ENCODE measurements around the gene KCNK2.

KCNK2 gene

DNA sequence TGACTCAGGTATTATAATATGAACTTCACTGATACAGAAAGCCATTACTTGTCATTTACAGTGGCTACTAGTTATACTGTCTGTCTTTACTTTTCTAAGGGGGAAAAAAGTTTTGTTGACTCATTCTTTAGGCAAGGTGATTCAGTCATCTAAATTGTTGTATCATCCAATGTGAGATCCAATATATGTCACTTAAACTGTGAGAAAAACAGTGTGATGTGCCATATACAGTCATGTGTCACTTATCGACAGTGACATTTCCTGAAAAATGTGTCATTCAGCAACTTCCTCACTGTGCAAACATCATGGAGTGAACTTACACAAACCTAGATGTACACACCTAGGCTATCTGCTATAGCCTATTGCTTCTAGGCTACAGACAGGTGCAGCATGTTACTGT lies 57.6 kb downstream of the KCNK2 start:
- TF ChIP-seq, protein P1, sequence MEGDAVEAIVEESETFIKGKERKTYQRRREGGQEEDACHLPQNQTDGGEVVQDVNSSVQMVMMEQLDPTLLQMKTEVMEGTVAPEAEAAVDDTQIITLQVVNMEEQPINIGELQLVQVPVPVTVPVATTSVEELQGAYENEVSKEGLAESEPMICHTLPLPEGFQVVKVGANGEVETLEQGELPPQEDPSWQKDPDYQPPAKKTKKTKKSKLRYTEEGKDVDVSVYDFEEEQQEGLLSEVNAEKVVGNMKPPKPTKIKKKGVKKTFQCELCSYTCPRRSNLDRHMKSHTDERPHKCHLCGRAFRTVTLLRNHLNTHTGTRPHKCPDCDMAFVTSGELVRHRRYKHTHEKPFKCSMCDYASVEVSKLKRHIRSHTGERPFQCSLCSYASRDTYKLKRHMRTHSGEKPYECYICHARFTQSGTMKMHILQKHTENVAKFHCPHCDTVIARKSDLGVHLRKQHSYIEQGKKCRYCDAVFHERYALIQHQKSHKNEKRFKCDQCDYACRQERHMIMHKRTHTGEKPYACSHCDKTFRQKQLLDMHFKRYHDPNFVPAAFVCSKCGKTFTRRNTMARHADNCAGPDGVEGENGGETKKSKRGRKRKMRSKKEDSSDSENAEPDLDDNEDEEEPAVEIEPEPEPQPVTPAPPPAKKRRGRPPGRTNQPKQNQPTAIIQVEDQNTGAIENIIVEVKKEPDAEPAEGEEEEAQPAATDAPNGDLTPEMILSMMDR (IDR thresholded peaks at IDR 0.05; ENCODE audit: control extremely low read depth, extremely low read depth, low read depth, missing control alignments), result no peak
- ChIA-PET CTCF (no interaction called here), POLR2A (no interaction called here)

DNA sequence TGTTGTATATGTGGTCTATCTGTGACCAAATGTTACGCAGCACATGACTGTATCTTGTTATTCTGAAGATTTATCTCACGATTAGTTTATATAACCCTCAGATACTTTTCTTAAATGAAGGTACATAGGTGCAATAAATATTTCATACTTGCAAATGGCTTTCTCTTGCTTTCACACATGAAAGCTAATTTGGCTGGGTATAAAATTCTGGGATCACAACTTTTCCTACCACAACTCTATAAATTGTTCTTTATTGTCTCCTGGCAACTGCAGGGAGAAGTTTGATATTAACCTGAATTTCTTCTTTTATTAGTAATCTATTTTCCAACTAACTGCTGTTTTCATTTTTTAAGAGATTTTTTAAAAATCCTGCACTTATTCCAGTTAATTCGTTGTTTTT lies 58.9 kb downstream of the KCNK2 start:
- DNase-seq (ENCODE audit: extremely low spot score), result no peak
- POLR2A ChIA-PET, result no interaction called here
- CTCF ChIA-PET, result no interaction called here
- TF ChIP-seq, protein P1 (IDR thresholded peaks at IDR 0.05; ENCODE audit: control extremely low read depth, extremely low read depth, low read depth, missing control alignments), result no peak

More for the DNA sequence above, 57.6 kb downstream of the KCNK2 start:
- no peak for DNase-seq (ENCODE audit: extremely low spot score)

DNA sequence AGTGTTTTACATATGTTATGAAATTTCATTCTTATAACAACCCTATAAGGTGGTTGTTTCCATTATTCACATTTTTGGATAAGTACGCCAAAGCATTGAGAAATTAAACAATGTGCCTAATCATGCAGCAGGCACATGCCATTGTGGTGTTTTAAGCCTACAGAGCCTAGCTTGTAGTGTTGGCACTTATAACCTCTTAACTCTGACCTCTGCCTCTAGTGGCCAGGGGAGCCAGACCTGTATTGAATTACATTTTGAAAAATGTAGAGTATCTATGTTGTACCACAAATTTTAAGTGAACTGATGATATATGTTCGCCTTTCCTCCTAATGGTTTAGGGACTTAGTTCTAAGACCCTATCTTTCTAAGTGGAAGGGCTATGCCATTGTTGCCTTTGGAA lies 61.0 kb downstream of the KCNK2 start:
- ChIA-PET POLR2A (no interaction called here), CTCF (no interaction called here)
- no peak for DNase-seq (ENCODE audit: extremely low spot score)
- TF ChIP-seq, protein P1 (IDR thresholded peaks at IDR 0.05; ENCODE audit: control extremely low read depth, extremely low read depth, low read depth, missing control alignments), result no peak

DNA sequence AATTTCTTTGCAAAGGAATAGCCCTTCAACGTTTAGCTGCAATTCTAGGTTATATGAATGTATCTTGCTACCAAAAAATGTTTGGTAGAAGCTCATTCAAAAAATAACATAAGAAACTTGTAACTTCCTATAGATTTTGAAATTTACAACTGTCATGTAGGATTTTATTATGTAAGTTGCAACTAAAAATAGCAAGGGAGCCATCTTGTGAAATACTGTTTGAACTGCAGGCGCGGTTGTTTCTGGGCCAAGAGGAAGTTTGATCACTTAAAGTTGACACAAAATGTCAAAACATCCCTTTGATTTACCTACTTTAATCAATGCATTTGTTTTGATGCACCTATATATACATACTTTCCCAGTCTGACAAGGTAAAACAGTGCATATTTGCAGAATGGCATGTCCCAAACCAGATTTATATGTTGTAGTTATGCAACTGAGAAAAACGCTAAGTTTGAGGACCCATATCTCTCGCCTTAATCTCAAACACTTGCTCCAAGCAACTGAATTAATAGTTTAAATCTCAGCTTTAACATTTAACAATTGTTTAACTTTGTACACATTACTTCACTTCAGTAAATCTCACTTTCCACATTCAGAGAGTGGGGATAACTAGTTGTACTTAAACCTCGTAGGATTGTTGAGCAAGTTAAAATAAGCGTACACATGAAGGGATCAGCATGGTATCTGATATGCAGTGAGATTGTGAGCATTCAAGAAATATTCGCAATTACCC lies 63.9 kb downstream of the KCNK2 start:
- ChIA-PET CTCF (interaction anchor here (0.8 to 1.4 kb wide), 2 partner anchors 10 to 11 kb away, joined by 3 to 4 read pairs; no protein-coding TSS in a partner anchor), POLR2A (no interaction called here)
- DNase-seq (ENCODE audit: extremely low spot score), result no peak
- TF ChIP-seq, protein P1 (IDR thresholded peaks at IDR 0.05; ENCODE audit: control extremely low read depth, extremely low read depth, low read depth, missing control alignments), result peak; percentile 16

DNA sequence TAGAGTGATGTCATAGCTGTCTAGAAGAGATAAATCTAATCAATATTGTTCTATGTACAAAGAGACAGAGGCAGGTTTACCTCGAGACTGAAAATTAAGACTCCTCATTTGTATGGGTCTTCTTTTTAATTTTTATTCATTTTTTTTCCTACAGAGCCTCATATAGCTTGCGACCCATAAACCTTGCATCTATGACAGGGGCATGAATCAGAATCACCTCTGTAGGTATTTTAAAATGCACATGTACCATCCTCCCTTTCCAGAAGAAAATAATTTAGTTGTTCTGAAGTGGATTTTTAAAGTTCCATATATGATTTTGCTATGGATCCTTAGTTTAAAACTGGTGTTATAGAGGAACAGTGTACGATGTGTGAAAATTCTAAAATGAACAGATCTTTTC lies 64.5 kb downstream of the KCNK2 start:
- POLR2A ChIA-PET, result no interaction called here
- CTCF ChIA-PET, result interaction anchor here (1.4 kb wide), 1 partner anchor 10 kb away, joined by 4 read pairs; no protein-coding TSS in a partner anchor
- no peak for DNase-seq (ENCODE audit: extremely low spot score)
- TF ChIP-seq, protein P1 (IDR thresholded peaks at IDR 0.05; ENCODE audit: control extremely low read depth, extremely low read depth, low read depth, missing control alignments), result no peak

DNA sequence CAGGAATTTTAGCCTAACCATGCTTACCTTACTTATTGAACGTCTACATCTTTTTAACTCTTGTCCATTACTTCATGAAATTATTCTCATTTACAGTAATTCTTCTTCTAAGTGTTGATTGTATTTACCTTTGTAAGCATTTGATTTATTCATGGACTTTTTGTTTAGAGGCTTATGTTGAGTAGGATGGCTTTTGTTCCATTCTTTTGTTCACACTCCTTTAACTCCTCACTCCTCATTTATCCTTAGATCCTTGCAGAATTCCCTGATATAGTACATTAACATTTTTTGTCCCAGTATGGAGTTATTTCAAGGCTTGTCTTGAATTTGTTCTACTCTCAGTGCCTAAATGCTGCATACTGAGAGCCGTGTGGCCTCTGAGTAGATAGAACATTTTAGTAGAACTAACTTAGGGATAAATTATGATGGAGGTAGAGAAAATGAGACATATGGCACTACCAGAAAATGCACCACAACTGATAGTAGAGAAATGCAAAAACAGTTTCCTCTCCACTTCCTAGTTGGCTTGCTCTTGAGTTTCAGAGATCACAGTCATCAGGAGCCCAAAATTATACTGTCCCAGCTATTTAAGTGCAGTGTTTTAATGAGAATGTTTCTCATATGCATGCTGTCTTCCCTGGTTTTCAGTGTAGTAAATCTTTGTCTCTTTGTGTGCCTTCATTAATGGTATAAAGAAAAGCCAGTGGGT lies 69.5 kb downstream of the KCNK2 start:
- DNase-seq (ENCODE audit: extremely low spot score), result no peak
- TF ChIP-seq, protein P1 (IDR thresholded peaks at IDR 0.05; ENCODE audit: control extremely low read depth, extremely low read depth, low read depth, missing control alignments), result no peak
- ChIA-PET POLR2A (no interaction called here), CTCF (no interaction called here)
